ENCODE measurements around the gene VASH2. TPM values are rescaled to one million over a fixed set of nuclear protein-coding genes. Genes with fewer than 3 reads are reported as not detected.
"Not testable (repeated sequence)": the region's sequence is repeated elsewhere in the genome, so short reads cannot be mapped to it uniquely, and the experiment has no call there.

Gene VASH2
- polyA plus RNA-seq (2013, experiment 1 of 2), result 9.2 TPM
- 9.3 TPM for polyA plus RNA-seq (2013, experiment 2 of 2)

DNA sequence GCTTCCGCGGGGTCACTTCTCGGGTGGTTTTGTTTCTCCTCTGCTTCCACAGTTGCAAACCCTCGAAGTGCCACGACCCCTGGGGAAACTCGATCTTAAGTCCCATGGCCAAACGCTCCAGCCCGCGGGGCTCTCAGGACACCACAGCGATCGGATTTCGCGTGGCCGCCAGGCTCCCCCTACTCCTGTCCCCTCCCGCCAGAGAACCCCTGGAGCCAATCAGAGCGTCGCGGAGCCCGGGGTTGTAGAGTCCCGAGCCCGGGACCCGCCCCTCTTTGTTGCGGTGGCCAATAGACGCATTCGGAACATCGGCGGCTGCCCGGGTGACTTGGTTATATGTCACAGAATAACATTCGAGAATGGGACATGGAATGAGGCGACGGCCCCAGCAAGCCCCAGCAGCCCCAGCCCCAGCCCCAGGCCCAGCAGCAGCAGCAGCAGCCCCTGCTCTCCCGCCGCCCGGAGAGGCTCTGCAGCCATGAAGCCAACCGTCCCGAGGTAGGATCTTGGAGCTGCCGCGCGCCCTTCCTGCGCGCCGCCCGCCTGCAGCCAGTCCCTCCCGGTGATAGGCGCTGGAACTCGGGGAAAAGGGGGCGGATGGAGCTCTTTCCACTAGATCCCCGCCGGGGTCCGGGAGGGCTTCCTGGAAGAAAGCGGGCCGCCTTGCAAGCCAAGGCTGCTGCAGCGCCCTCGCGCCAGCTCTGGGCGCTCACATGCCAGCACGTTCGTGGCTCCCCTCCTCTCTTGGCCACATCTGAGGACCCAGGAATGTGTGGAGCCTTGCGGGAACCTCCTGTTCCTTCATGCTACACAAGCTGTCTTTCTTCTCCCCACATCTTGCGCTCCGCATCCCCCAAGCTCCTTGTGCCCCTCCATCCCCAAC is at the start of gene VASH2:
TSS of gene VASH2 (plus strand) at position 299 of the 883 bp plus-strand sequence. CDS start 1,002 bp downstream, outside the sequence.
- Histone ChIP-seq H3K27ac (ENCODE audit: low read depth, low read length, severe bottlenecking) (no peak within 1 kb of the TSS), H3K9me3 (ENCODE audit: control insufficient read depth, low read length) (no peaks in the 10 kb centered on the region), H3K4me3 (ENCODE audit: extremely low read depth, insufficient read depth, low read length, poor library complexity, severe bottlenecking) (peak within 1 kb of the TSS; percentile 68), H3K4me1 (ENCODE audit: control insufficient read depth, insufficient read depth, low read length, poor library complexity, severe bottlenecking) (no peaks in the 10 kb centered on the region), H3K36me3 (ENCODE audit: control insufficient read depth, insufficient read depth, low read length) (peaks cover 9% of the 10 kb centered on the region)
- WGBS, 2 experiments (ENCODE audit: insufficient coverage in 2 of 2), result 0 to 1% methylated on average over 40 to 53 of the region's 61 CpGs

DNA sequence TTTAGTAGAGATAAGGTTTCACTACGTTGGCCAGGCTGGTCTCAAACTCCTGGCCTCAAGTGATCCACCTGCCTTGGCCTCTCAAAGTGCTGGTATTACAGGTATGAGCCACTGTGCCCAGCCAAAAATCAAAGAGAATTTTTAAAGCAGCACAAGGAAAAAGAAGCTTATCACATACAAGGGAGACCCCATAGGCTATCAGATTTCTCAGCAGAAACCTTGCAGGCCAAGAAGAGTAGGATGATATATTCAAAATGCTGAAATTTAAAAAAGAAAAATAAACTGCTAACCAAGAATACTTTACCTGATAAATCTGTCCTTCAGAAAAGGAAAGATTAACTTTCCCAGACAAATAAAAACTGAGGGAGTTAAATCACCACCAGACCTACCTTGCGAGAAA is 49.1 kb upstream of the VASH2 start:
- Histone ChIP-seq H3K9me3 (ENCODE audit: control insufficient read depth, low read length) (peaks cover 20% of the 10 kb centered on the region), H3K4me3 (ENCODE audit: extremely low read depth, insufficient read depth, low read length, poor library complexity, severe bottlenecking) (no peak overlapping the region), H3K27ac (ENCODE audit: low read depth, low read length, severe bottlenecking) (no peak overlapping the region), H3K36me3 (ENCODE audit: control insufficient read depth, insufficient read depth, low read length) (peaks cover 39% of the 10 kb centered on the region), H3K4me1 (ENCODE audit: control insufficient read depth, insufficient read depth, low read length, poor library complexity, severe bottlenecking) (no peaks in the 10 kb centered on the region)
- WGBS, 2 experiments (ENCODE audit: insufficient coverage in 2 of 2), result no CpG with 5 or more reads among the region's 2 CpGs

DNA sequence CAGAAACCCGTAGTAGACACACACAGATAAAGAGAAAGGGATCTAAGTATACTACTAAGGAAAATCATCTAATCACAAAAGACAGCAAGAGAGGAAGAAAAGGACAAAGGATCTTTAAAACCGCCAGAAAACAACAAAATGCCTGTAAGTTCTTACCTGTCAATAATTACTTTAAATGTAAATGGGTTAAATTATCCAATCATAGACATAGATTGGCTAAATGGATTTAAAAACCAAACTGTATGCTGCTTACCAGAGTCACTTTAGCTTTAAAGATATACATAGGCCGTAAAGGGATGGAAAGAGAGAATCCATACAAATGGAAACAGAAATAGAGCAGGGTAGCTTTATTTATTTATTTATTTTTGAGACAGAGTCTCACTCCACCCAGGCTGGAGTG is 48.3 kb upstream of the VASH2 start:
- Histone ChIP-seq H3K36me3 (ENCODE audit: control insufficient read depth, insufficient read depth, low read length) (peaks cover 31% of the 10 kb centered on the region), H3K9me3 (ENCODE audit: control insufficient read depth, low read length) (peaks cover 20% of the 10 kb centered on the region)
- whole genome bisulfite sequencing, 2 experiments (ENCODE audit: insufficient coverage in 2 of 2), result 20% methylated on average over 1 of the region's 3 CpGs; no CpG with 5 or more reads in 1 of the 2 experiments

DNA sequence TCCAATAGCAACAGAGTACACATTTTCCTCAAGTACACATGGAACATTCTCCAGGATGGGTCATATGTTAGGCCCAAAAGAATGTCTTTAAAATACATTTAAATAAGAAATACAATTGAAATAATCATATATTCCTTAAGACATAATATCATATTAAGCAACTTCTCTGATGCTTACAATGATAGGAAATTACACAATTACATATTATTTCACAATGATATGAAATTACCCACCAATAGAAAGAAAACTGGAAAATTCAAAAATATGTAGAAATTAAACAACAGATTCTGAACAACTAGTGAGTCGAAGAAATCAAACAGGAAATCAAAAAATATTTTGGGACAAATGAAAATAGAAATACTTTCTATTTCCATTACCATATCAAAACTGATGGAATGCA is 46.7 kb upstream of the VASH2 start:
- H3K4me3 ChIP-seq (ENCODE audit: extremely low read depth, insufficient read depth, low read length, poor library complexity, severe bottlenecking), result no peak overlapping the region
- peaks cover 18% of the 10 kb centered on the region for H3K36me3 ChIP-seq (ENCODE audit: control insufficient read depth, insufficient read depth, low read length)
- no peaks in the 10 kb centered on the region for H3K4me1 ChIP-seq (ENCODE audit: control insufficient read depth, insufficient read depth, low read length, poor library complexity, severe bottlenecking)
- WGBS, 2 experiments (ENCODE audit: insufficient coverage in 2 of 2), result no CpG with 5 or more reads among the region's 1 CpG
- H3K27ac ChIP-seq (ENCODE audit: low read depth, low read length, severe bottlenecking), result no peak overlapping the region
- peaks cover 18% of the 10 kb centered on the region for H3K9me3 ChIP-seq (ENCODE audit: control insufficient read depth, low read length)

More for the DNA sequence above, 48.3 kb upstream of the VASH2 start:
- Histone ChIP-seq H3K27ac (ENCODE audit: low read depth, low read length, severe bottlenecking) (no peak overlapping the region), H3K4me3 (ENCODE audit: extremely low read depth, insufficient read depth, low read length, poor library complexity, severe bottlenecking) (no peak overlapping the region), H3K4me1 (ENCODE audit: control insufficient read depth, insufficient read depth, low read length, poor library complexity, severe bottlenecking) (no peaks in the 10 kb centered on the region)

DNA sequence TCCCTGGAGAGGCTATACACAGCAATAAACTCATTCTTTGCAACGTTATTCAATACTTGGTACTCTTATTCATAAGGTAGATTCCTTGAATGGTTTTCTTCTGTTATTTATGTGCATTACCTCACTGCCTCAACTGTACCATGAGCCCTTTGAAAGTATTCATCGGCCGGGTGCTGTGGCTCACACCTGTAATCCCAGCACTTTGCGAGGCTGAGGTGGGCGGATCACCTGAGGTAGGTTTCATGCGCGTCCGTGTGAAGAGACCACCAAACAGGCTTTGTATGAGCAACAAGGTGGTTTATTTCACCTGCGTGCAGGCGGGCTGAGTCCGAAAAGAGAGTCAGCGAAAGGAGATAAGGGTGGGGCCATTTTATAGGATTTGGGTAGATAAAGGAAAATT is 42.3 kb upstream of the VASH2 start:
- H3K9me3 ChIP-seq (ENCODE audit: control insufficient read depth, low read length); H3K27ac ChIP-seq (ENCODE audit: low read depth, low read length, severe bottlenecking); H3K4me1 ChIP-seq (ENCODE audit: control insufficient read depth, insufficient read depth, low read length, poor library complexity, severe bottlenecking); H3K36me3 ChIP-seq (ENCODE audit: control insufficient read depth, insufficient read depth, low read length); H3K4me3 ChIP-seq (ENCODE audit: extremely low read depth, insufficient read depth, low read length, poor library complexity, severe bottlenecking): not testable (repeated sequence)
- WGBS, 2 experiments (ENCODE audit: insufficient coverage in 2 of 2), result 43 to 53% methylated on average over 7 to 9 of the region's 12 CpGs

DNA sequence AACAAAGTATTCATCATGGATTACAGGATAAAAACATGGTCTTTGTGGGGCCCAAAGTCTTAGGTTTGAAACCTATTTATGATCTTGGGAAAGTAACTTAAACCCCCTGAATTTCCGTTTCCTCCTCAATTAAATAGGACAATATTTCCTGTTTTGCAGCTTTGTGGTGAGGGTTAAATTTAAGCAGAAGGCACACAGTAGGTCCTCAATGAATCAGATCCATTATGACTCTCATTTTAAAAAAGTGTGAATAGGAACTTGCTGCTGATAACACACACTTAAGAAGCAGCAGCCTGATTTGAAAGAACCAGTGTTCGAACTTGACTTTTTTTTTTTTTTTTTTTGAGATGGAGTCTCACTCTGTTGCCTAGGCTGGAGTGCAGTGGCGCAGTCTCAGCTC is 41.4 kb upstream of the VASH2 start:
- WGBS, 2 experiments (ENCODE audit: insufficient coverage in 2 of 2), result no CpG with 5 or more reads among the region's 3 CpGs
- no peaks in the 10 kb centered on the region for H3K9me3 ChIP-seq (ENCODE audit: control insufficient read depth, low read length)
- no peak overlapping the region for H3K27ac ChIP-seq (ENCODE audit: low read depth, low read length, severe bottlenecking)
- H3K36me3 ChIP-seq (ENCODE audit: control insufficient read depth, insufficient read depth, low read length), result no peaks in the 10 kb centered on the region
- H3K4me1 ChIP-seq (ENCODE audit: control insufficient read depth, insufficient read depth, low read length, poor library complexity, severe bottlenecking), result no peaks in the 10 kb centered on the region
- H3K4me3 ChIP-seq (ENCODE audit: extremely low read depth, insufficient read depth, low read length, poor library complexity, severe bottlenecking), result no peak overlapping the region

DNA sequence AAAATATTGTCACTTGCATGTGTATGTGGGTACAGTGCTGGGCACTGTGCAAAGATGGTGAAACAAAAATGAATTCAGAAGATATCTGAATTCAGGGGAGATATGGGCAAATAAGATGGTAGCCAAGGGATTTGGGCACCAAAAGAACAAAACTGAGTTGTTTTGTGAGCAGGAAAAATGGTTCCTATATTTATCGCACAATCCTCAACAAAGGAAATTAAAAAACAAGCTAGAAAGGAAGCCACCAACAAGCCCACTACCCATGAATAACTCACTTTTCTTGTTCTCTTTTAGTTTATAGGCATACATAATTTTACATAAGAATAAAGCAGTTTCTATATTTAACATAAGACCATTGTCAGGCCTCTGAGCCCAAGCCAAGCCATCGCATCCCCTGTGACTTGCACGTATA is 40.7 kb upstream of the VASH2 start:
- no peak overlapping the region for H3K27ac ChIP-seq (ENCODE audit: low read depth, low read length, severe bottlenecking)
- H3K9me3 ChIP-seq (ENCODE audit: control insufficient read depth, low read length), result no peaks in the 10 kb centered on the region
- H3K4me3 ChIP-seq (ENCODE audit: extremely low read depth, insufficient read depth, low read length, poor library complexity, severe bottlenecking), result no peak overlapping the region
- H3K4me1 ChIP-seq (ENCODE audit: control insufficient read depth, insufficient read depth, low read length, poor library complexity, severe bottlenecking), result no peaks in the 10 kb centered on the region
- WGBS, 2 experiments (ENCODE audit: insufficient coverage in 2 of 2), result no CpG with 5 or more reads among the region's 3 CpGs
- H3K36me3 ChIP-seq (ENCODE audit: control insufficient read depth, insufficient read depth, low read length), result no peaks in the 10 kb centered on the region

DNA sequence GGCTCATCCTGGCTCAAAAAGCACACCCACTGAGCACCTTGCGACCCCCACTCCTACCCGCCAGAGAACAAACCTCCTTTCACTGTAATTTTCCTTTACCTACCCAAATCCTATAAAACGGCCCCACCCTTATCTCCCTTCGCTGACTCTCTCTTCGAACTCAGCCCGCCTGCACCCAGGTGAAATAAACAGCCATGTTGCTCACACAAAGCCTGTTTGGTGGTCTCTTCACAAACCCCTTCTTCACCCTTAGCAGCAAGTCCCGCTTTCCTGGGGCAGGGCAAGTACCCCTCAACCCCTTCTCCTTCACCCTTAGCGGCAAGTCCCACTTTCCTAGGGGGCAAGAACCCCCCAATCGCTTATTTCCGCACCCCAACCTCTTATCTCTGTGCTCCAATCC is 40.1 kb upstream of the VASH2 start:
- H3K4me1 ChIP-seq (ENCODE audit: control insufficient read depth, insufficient read depth, low read length, poor library complexity, severe bottlenecking); H3K9me3 ChIP-seq (ENCODE audit: control insufficient read depth, low read length); H3K27ac ChIP-seq (ENCODE audit: low read depth, low read length, severe bottlenecking); H3K36me3 ChIP-seq (ENCODE audit: control insufficient read depth, insufficient read depth, low read length); H3K4me3 ChIP-seq (ENCODE audit: extremely low read depth, insufficient read depth, low read length, poor library complexity, severe bottlenecking): not testable (repeated sequence)
- 18 to 22% methylated on average over 7 of the region's 10 CpGs for WGBS, 2 experiments (ENCODE audit: insufficient coverage in 2 of 2)

DNA sequence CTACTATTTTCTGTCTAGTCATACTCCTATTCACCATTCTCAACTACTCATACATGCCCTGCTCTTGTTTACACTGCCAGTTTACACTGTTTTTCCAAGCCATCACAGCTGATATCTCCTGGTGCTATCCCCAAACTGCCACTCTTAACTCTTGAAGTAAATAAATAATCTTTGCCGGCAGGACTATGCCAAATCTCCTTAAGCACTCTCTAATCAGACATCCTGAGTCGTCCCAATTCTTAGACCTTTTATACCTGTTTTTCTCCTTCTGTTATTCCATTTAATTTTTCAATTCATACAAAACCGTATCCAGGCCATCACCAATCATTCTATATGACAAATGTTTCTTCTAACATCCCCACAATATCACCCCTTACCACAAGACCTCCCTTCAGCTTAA is 36.7 kb upstream of the VASH2 start:
- H3K4me1 ChIP-seq (ENCODE audit: control insufficient read depth, insufficient read depth, low read length, poor library complexity, severe bottlenecking); H3K36me3 ChIP-seq (ENCODE audit: control insufficient read depth, insufficient read depth, low read length); H3K27ac ChIP-seq (ENCODE audit: low read depth, low read length, severe bottlenecking); H3K4me3 ChIP-seq (ENCODE audit: extremely low read depth, insufficient read depth, low read length, poor library complexity, severe bottlenecking); H3K9me3 ChIP-seq (ENCODE audit: control insufficient read depth, low read length): not testable (repeated sequence)
- no CpG with 5 or more reads among the region's 3 CpGs for WGBS, 2 experiments (ENCODE audit: insufficient coverage in 2 of 2)

DNA sequence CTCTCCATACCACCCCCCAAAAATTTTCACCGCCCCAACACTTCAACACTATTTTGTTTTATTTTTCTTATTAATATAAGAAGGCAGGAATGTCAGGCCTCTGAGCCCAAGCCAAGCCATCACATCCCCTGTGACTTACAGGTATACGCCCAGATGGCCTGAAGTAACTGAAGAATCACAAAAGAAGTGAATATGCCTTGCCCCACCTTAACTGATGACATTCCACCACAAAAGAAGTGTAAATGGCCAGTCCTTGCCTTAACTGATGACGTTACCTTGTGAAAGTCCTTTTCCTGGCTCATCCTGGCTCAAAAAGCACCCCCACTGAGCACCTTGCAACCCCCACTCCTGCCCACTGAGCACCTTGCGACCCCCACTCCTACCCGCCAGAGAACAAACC is 36.2 kb upstream of the VASH2 start:
- WGBS, 2 experiments (ENCODE audit: insufficient coverage in 2 of 2), result no CpG with 5 or more reads among the region's 5 CpGs
- not testable (repeated sequence) for H3K36me3 ChIP-seq (ENCODE audit: control insufficient read depth, insufficient read depth, low read length); H3K9me3 ChIP-seq (ENCODE audit: control insufficient read depth, low read length); H3K4me1 ChIP-seq (ENCODE audit: control insufficient read depth, insufficient read depth, low read length, poor library complexity, severe bottlenecking); H3K27ac ChIP-seq (ENCODE audit: low read depth, low read length, severe bottlenecking); H3K4me3 ChIP-seq (ENCODE audit: extremely low read depth, insufficient read depth, low read length, poor library complexity, severe bottlenecking)

DNA sequence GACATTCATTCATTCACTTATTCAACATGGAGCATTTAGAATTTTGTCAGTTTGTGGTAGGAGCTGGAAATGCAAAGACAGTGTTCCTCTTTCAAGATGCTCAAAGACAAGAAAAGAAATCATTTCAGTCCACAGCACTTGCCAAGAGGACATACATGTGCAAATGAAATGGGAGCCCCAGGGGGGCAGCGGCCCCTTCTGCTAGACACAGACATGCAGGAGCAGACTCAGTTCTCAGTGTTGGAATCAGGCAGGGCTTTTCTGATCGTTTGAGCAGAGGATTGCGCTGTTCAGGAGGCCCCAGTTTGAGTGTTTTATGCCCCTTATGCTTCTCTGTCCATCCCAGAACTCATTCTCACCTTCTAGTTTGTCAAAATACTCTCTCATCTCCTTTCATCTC is 35.6 kb upstream of the VASH2 start:
- no peaks in the 10 kb centered on the region for H3K9me3 ChIP-seq (ENCODE audit: control insufficient read depth, low read length)
- 24 to 32% methylated on average over 3 of the region's 3 CpGs for WGBS, 2 experiments (ENCODE audit: insufficient coverage in 2 of 2)
- H3K27ac ChIP-seq (ENCODE audit: low read depth, low read length, severe bottlenecking), result no peak overlapping the region
- no peaks in the 10 kb centered on the region for H3K36me3 ChIP-seq (ENCODE audit: control insufficient read depth, insufficient read depth, low read length)
- no peak overlapping the region for H3K4me3 ChIP-seq (ENCODE audit: extremely low read depth, insufficient read depth, low read length, poor library complexity, severe bottlenecking)
- H3K4me1 ChIP-seq (ENCODE audit: control insufficient read depth, insufficient read depth, low read length, poor library complexity, severe bottlenecking), result peaks cover 4% of the 10 kb centered on the region
